CD4-positive, alpha-beta T cell (primary cell): ENCODE data around the gene SLC25A33. TPM values are rescaled to one million over a fixed set of nuclear protein-coding genes. Genes with fewer than 3 reads are reported as not detected.

Source experiments
- ATAC-seq: fragments of 200-7000 bp; cut with Tn5 transposase; one replicate; pipeline ENCODE4 v1.10.0; 2022; ENCODE audit warnings: mild to moderate bottlenecking; ENCODE audit not compliant: poor library complexity
- CTCF ChIA-PET: fragments of 350-600 bp; sonication (Branson Sonifier 250); formaldehyde crosslinking; loops from one replicate; lab custom pipeline; 2021; ENCODE audit warnings: antibody characterized with exemption, inconsistent platforms; lab: Charles Lee
- POLR2A ChIA-PET: fragments of 350-600 bp; sonication (Branson Sonifier 250); formaldehyde crosslinking; loops from one replicate; lab custom pipeline; 2021; ENCODE audit warnings: antibody characterized with exemption, inconsistent platforms; lab: Charles Lee
- DNase-seq, 14 experiments: peaks; one replicate each; pipeline ENCODE4 v3.0.0-alpha.2; 2013 to 2020; ENCODE audit warnings: mixed read lengths in 2 of 14
- H3K27ac ChIP-seq, 2 donors: one replicate each; pipeline versions ENCODE4 v1.5.1 to v1.7.0; 2013; ENCODE audit warnings: low read length in 2 of 2, low read depth in 1 of 2, mild to moderate bottlenecking in 1 of 2
- H3K27me3 ChIP-seq, 2 experiments: 1 replicate in 1 of 2; 2 replicates in 1 of 2; pipeline versions ENCODE4 v1.6.1 to v1.7.0; 2013; ENCODE audit warnings: low read length in 2 of 2, control low read depth in 1 of 2, mild to moderate bottlenecking in 1 of 2, moderate library complexity in 1 of 2; ENCODE audit not compliant: insufficient read depth in 2 of 2, control insufficient read depth in 1 of 2
- H3K36me3 ChIP-seq: one replicate; pipeline ENCODE4 v1.6.1; 2013; ENCODE audit warnings: low read length, control low read depth; ENCODE audit not compliant: insufficient read depth
- H3K4me1 ChIP-seq: one replicate; pipeline ENCODE4 v1.6.1; 2013; ENCODE audit warnings: low read length, control low read depth; ENCODE audit not compliant: insufficient read depth
- H3K4me3 ChIP-seq: one replicate; pipeline ENCODE4 v1.5.1; 2013; ENCODE audit warnings: mild to moderate bottlenecking, low read length, moderate library complexity
- H3K9me3 ChIP-seq, 2 experiments: 1 replicate in 1 of 2; 2 replicates in 1 of 2; pipeline versions ENCODE4 v1.6.1 to v1.7.0; 2013; ENCODE audit warnings: low read length in 2 of 2, mild to moderate bottlenecking in 2 of 2, control low read depth in 1 of 2, moderate library complexity in 1 of 2; ENCODE audit not compliant: control insufficient read depth in 1 of 2, insufficient read depth in 1 of 2
- H3K27ac Mint-ChIP-seq: one replicate; pipeline ENCODE4 v1.8.0; 2020; ENCODE audit warnings: mixed read lengths
- H3K27me3 Mint-ChIP-seq: one replicate; pipeline ENCODE4 v1.8.0; 2021; ENCODE audit warnings: mixed read lengths
- H3K36me3 Mint-ChIP-seq: one replicate; pipeline ENCODE4 v1.8.0; 2021; ENCODE audit warnings: low read depth, mixed read lengths
- H3K4me1 Mint-ChIP-seq: one replicate; pipeline ENCODE4 v1.8.0; 2021; ENCODE audit warnings: low read depth, mixed read lengths
- H3K4me3 Mint-ChIP-seq: one replicate; pipeline ENCODE4 v1.8.0; 2020; ENCODE audit warnings: mild to moderate bottlenecking, mixed read lengths
- H3K9me3 Mint-ChIP-seq: one replicate; pipeline ENCODE4 v1.8.0; 2020; ENCODE audit warnings: mixed read lengths
- CTCF ChIP-seq: fragments of 200-600 bp; IDR thresholded peaks from one replicate; pipeline ENCODE4 v1.8.0; 2022; ENCODE audit warnings: antibody characterized with exemption, mild to moderate bottlenecking
- intact Hi-C, 2 experiments: fragments of 100-400 bp; cut with DNase I in 1 of 2; cut with micrococcal nuclease in 1 of 2; formaldehyde crosslinking; loops; one replicate each; pipeline versions ENCODE4 v1.15.1 to v1.9.0; 2023 to 2025; cut with DNase I, micrococcal nuclease
- total RNA-seq, 174 experiments: library from RNA in 2 of 174; stranded (reverse) in 2 of 174; gene quantifications; one replicate each; pipeline ENCODE4 v1.2.3 and lab custom pipeline; 2021 to 2026

SLC25A33 gene
- total RNA-seq, 2 experiments from 2014 or later = 5.9 to 6.6 TPM

GRCh38 chr1:9577423-9577822 lies 38.2 kb downstream of the SLC25A33 start:
- Histone ChIP-seq H3K27ac (no peak overlapping the region), H3K27me3 (no peaks in the 10 kb centered on the region), H3K9me3 (no peaks in the 10 kb centered on the region), H3K36me3 (peaks cover under 1% of the 10 kb centered on the region), H3K4me3 (no peak overlapping the region), H3K4me1 (no peaks in the 10 kb centered on the region)
- no peak overlapping the region for H3K27ac Mint-ChIP-seq
- no peak for ATAC-seq
- H3K4me3 Mint-ChIP-seq = no peak overlapping the region
- H3K27me3 Mint-ChIP-seq = no peaks in the 10 kb centered on the region
- intact Hi-C loops = no loop called here
- H3K36me3 Mint-ChIP-seq = peaks cover 58% of the 10 kb centered on the region
- H3K9me3 Mint-ChIP-seq = no peaks in the 10 kb centered on the region
- ChIA-PET POLR2A (no interaction called here), CTCF (no interaction called here)
- no peaks in the 10 kb centered on the region for H3K4me1 Mint-ChIP-seq
- DNase-seq = no peak
- TF ChIP-seq CTCF = no peak

- no peaks in the 10 kb centered on the region for H3K27me3 Mint-ChIP-seq
- no peak overlapping the region for H3K27ac Mint-ChIP-seq
- TF ChIP-seq CTCF = no peak
- Histone ChIP-seq H3K4me3 (no peak overlapping the region), H3K4me1 (no peaks in the 10 kb centered on the region), H3K27me3 (no peaks in the 10 kb centered on the region), H3K27ac (no peak overlapping the region), H3K36me3 (peaks cover 4% of the 10 kb centered on the region), H3K9me3 (no peaks in the 10 kb centered on the region)
- no peak overlapping the region for H3K4me3 Mint-ChIP-seq
- no peaks in the 10 kb centered on the region for H3K4me1 Mint-ChIP-seq
- DNase-seq = no peak
- peaks cover 39% of the 10 kb centered on the region for H3K36me3 Mint-ChIP-seq
- intact Hi-C loops = no loop called here
- no peak for ATAC-seq
- ChIA-PET POLR2A (no interaction called here), CTCF (no interaction called here)
- no peaks in the 10 kb centered on the region for H3K9me3 Mint-ChIP-seq
Observed at GRCh38 chr1:9580942-9581341, 41.7 kb downstream of the SLC25A33 start.

GRCh38 chr1:9586147-9586766 lies 47.0 kb downstream of the SLC25A33 start:
- H3K36me3 Mint-ChIP-seq = peaks cover under 1% of the 10 kb centered on the region
- intact Hi-C loops = loop anchor here in 1 of 2 experiments (5.0 kb wide), 3 partner anchors 154 to 446 kb away; partner anchors contain the start of genes SPSB1 and UBE4B
- Histone ChIP-seq H3K27ac (no peak overlapping the region), H3K9me3 (no peaks in the 10 kb centered on the region), H3K27me3 (no peaks in the 10 kb centered on the region), H3K4me3 (no peak overlapping the region), H3K36me3 (peaks cover 4% of the 10 kb centered on the region), H3K4me1 (peaks cover 21% of the 10 kb centered on the region)
- H3K27me3 Mint-ChIP-seq = no peaks in the 10 kb centered on the region
- H3K27ac Mint-ChIP-seq = no peak overlapping the region
- no peak for DNase-seq
- H3K4me3 Mint-ChIP-seq = peak overlapping the region; percentile 42
- POLR2A ChIA-PET = no interaction called here
- no peaks in the 10 kb centered on the region for H3K9me3 Mint-ChIP-seq
- peaks cover 19% of the 10 kb centered on the region for H3K4me1 Mint-ChIP-seq
- CTCF ChIA-PET = no interaction called here
- no peak for TF ChIP-seq CTCF
- no peak for ATAC-seq
